Lower leg skin (tissue), 3 donors: ENCODE measurements around the gene GALNS.

Experiments
- CTCF ChIP-seq, 3 donors: fragments of 450-650 bp; IDR thresholded peaks; one replicate each; pipeline ENCODE4 v1.5.1; 2016; ENCODE audit warnings: antibody characterized with exemption in 3 of 3, mild to moderate bottlenecking in 3 of 3, moderate library complexity in 2 of 3
- POLR2A ChIP-seq, 2 donors: fragments of 450-650 bp; IDR thresholded peaks; one replicate each; pipeline ENCODE4 v1.6.1; 2016 to 2017; ENCODE audit warnings: antibody characterized with exemption in 2 of 2, mild to moderate bottlenecking in 1 of 2, moderate library complexity in 1 of 2

DNA sequence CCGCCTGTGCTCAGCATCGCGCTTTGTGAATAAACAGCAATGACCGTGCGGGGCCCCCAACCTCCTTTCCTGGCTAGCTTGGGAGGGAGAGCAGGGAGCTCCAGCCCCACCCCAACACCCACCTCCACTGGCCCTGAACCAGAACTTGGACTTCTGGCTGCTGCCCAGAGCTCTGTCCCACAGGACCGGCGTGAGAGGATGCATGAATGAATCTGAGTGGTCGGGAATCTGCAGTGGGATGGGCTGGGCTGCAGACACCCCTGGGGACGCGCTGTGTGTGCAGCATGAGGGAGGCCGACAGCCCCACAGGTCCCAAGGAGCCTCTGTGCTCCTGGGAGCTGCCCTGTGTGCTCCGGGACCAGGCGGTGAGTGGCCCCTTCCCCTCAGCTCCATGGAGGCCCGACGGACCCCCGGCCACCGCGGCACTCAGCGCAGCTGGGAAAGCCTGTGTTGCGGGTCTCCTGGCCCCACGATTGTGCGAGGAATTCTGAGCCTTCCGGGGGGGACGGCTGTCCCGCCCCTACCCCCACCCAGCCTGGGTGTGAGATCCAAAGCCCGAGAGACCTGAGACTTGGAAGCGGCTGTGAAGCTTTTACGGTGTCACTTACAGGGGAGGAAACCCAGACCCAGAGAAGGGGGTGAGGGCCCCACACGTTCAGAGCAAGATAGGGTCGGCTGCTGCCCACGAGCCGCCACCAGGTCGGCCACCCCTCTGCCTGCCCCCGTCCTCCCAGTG lies 77.2 kb downstream of the GALNS start:
- TF ChIP-seq POLR2A (IDR thresholded peaks at IDR 0.05) (no peak), CTCF (IDR thresholded peaks at IDR 0.05) (no peak)
